ENCODE results near the gene TMEM234. TPM values are rescaled to one million over a fixed set of nuclear protein-coding genes. Genes with fewer than 3 reads are reported as not detected.
A peak's percentile ranks its signal among the peaks of the same experiment; 100 is the strongest.

The TMEM234 gene
- total RNA-seq, 2 donors from 2014 or later: 9.8 to 10.5 TPM

DNA sequence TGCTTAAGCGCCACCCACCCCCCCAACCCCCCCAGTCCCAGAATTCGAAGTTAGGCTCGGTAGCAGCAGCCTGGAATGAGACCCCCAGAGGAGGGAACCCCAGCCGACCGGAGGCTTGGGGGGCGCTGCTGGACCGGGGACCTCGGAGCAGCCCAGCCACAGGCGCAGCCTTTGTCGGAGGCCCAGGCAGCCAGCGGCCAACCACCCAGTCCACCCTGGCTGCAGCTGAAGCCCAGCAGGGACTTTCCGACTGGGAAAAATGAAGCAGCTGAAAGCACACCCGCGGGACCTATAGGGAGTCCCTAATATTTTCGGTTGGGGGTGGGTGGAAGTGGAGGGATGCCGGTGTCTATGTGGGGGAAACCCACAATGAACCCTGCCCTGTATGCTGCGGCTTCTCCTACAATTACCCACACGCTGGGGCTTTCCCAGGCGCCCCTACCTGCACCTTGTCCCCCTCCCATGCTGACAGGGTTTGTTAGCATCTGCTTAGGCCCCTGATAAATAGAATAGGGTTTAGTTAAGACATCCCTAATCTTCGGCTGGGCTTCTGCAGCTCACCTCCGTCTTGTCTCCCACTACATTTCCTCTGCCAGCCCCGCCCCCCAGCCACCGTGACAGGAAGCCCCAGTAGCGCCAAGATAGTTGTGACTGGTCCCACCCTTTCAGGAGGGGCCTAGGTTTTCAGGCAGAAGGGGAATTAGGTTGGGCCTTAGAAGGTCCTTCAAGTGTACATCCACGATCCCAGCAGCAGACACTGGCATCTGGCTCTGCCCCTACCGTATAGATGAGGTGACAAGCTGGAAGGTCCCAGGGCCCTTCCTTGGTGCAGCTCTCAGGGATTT is 20.9 kb downstream of the TMEM234 start:
- Mint-ChIP-seq H3K9me3 (no peaks in the 10 kb centered on the region), H3K4me1 (ENCODE audit: low read depth) (peaks cover 68% of the 10 kb centered on the region), H3K27ac (peak overlapping the region; percentile 90), H3K4me3 (peak overlapping the region; percentile 88 to 90), H3K36me3 (ENCODE audit: insufficient read depth in 2 of 2) (peaks cover 0 to 6% of the 10 kb centered on the region in 2 donors), H3K27me3 (ENCODE audit: low read depth) (no peaks in the 10 kb centered on the region)
- DNase-seq: peak; percentile 79 to 81
- ATAC-seq (replicated peaks in 1 of 2): peak; percentile 42 to 58

- ATAC-seq (replicated peaks in 1 of 2) (peak; percentile 42 to 48), DNase-seq (peak; percentile 45 to 56)
- peaks cover 75% of the 10 kb centered on the region for H3K4me1 Mint-ChIP-seq (ENCODE audit: low read depth)
- H3K27ac Mint-ChIP-seq: peak within 1 kb of the TSS; percentile 90
- H3K4me3 Mint-ChIP-seq: peak within 1 kb of the TSS; percentile 88 to 90
- H3K27me3 Mint-ChIP-seq (ENCODE audit: low read depth): no peaks in the 10 kb centered on the region
- H3K36me3 Mint-ChIP-seq (ENCODE audit: insufficient read depth in 2 of 2): peaks cover 0 to 7% of the 10 kb centered on the region in 2 donors
- no peaks in the 10 kb centered on the region for H3K9me3 Mint-ChIP-seq
Observed at GRCh38 chr1:32200226-32201010, 21.7 kb downstream of the TMEM234 start, which contains the start of gene CCDC28B. Gene CCDC28B, plus strand, starts transcription at chr1:32200595. Its CDS starts 1,341 bp downstream, at chr1:32201936.

DNA sequence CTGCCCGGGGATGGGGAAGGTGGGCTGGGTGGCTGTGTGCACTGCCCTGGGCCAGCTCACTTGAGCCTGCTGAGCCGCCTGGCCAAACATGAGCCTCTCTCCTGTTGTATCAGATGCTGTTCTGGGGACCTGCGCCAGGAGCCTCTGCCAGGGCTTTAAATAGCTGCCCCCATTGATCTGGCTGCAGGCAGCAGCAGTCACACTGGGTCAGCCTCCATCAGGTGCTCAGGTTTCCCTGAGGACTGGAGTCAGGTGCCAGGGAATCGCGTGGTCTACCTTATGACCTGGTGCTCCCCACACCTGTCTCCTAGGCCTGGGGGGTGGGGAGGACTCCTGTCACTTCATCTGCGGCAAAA is 22.5 kb downstream of the TMEM234 start:
- Mint-ChIP-seq H3K4me1 (ENCODE audit: low read depth) (peaks cover 78% of the 10 kb centered on the region), H3K9me3 (no peaks in the 10 kb centered on the region), H3K27me3 (ENCODE audit: low read depth) (no peaks in the 10 kb centered on the region), H3K4me3 (peak overlapping the region; percentile 88 to 90), H3K36me3 (ENCODE audit: insufficient read depth in 2 of 2) (peaks cover 2 to 8% of the 10 kb centered on the region in 2 donors), H3K27ac (no peak overlapping the region)
- ATAC-seq (replicated peaks in 1 of 2) (no peak), DNase-seq (no peak)

DNA sequence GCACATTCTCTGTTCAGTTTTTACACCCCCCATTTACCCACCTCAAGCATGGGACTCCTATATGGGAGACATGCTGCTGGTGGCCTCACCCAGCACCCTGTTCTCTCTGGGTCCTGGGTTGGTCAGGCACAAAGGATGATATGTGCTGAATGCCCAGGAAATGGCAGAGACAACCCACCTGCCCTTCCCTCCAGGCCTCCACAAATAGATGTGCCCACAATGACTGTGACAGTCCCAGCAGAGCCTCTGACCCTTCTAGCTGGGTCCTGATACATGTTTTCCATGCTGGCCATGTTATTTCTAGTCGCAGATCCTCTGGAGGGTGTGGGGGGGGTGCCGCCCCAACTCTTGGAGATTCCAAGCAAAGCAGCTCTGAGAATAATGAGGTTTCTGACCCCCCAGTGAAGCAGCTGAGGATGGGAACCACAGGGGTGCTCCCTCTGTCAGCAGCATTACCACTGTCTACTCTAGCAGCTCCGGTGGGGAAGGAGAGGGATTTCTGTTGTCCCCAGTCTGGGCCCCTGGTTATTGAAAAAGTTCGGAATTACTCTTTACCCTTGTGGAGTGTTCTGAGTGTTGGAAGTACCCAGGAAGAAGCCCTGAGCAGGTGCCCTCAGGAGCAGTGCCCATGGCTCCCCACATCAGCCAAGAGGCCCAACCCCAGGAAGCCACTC is 23.0 kb downstream of the TMEM234 start:
- Mint-ChIP-seq H3K4me3 (peak overlapping the region in 1 of 2 donors; percentile 90), H3K4me1 (ENCODE audit: low read depth) (peaks cover 81% of the 10 kb centered on the region), H3K27me3 (ENCODE audit: low read depth) (no peaks in the 10 kb centered on the region), H3K36me3 (ENCODE audit: insufficient read depth in 2 of 2) (peaks cover 3 to 11% of the 10 kb centered on the region in 2 donors), H3K27ac (no peak overlapping the region), H3K9me3 (no peaks in the 10 kb centered on the region)
- DNase-seq (no peak), ATAC-seq (replicated peaks in 1 of 2) (no peak)

DNA sequence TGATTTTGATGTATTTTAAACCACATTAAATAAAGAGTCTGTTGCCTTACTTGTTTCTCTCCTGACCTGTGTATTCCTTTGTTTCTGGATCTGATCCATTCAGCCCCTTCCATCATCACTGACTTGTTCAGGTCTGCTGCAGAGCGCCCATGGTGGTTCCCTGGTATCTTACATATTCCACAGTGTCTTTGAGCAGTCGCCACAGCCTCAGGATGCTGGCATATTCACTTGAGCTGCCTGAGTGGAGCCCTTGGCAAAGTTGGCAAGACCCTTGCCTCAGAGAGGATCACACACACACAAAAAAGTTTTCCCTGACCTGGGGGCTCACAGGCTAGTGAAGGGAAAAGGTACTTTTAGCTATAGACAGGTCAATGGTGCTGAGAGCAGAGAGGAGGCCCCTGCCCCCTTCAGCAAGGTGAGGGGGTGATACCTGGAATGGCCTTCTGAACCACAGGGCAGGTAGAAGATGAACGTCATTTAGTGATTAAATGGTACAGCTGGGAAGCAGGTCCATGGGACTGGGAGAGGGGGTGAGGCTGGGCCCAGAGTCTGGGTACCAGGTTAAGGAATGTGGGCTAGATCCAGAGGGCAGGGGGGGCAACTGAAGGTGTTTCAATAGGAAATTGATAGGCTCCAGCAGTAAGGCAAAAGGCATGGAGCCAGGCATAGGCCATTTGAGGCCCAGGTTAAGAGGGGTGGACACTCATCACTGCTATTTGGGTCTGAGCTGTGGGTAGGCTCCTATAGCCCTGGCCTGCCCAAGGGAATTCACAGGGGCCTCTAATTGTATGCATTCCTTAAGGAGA is 23.7 kb downstream of the TMEM234 start:
- Mint-ChIP-seq H3K9me3 (no peaks in the 10 kb centered on the region), H3K4me1 (ENCODE audit: low read depth) (peaks cover 86% of the 10 kb centered on the region), H3K4me3 (peak overlapping the region in 1 of 2 donors; percentile 24), H3K27ac (no peak overlapping the region), H3K27me3 (ENCODE audit: low read depth) (no peaks in the 10 kb centered on the region), H3K36me3 (ENCODE audit: insufficient read depth in 2 of 2) (peaks cover 8 to 17% of the 10 kb centered on the region in 2 donors)
- DNase-seq (no peak), ATAC-seq (replicated peaks in 1 of 2) (no peak)

GRCh38 chr1:32197837-32198236 is 24.3 kb downstream of the TMEM234 start:
- ATAC-seq (replicated peaks in 1 of 2) (no peak), DNase-seq (no peak)
- no peaks in the 10 kb centered on the region for H3K27me3 Mint-ChIP-seq (ENCODE audit: low read depth)
- peak overlapping the region; percentile 26 for H3K27ac Mint-ChIP-seq
- H3K4me1 Mint-ChIP-seq (ENCODE audit: low read depth): peaks cover 89% of the 10 kb centered on the region
- no peak overlapping the region for H3K4me3 Mint-ChIP-seq
- peaks cover 8 to 23% of the 10 kb centered on the region in 2 donors for H3K36me3 Mint-ChIP-seq (ENCODE audit: insufficient read depth in 2 of 2)
- no peaks in the 10 kb centered on the region for H3K9me3 Mint-ChIP-seq

DNA sequence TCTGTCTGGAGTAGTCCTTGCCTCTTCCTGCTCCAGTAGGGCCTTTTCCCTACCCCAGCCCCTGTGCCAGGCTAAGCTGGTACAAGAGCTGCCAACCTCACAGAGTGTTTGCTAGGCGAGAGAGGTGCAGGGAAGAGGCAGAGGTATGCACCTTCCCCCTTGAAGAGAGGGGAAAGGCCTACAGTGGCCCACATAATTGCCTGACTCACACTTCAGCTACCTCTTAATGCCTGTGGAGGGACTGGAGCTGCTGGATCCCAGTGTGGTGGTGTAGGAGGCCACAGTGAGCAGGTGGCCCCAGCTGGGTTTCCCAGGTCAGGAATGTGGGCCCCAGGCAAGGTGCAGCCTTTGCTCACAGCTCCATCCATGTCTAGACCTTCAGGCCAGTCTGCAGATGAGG is 25.1 kb downstream of the TMEM234 start:
- H3K27ac Mint-ChIP-seq: no peak overlapping the region
- H3K4me3 Mint-ChIP-seq: no peak overlapping the region
- H3K36me3 Mint-ChIP-seq (ENCODE audit: insufficient read depth in 2 of 2): peaks cover 8 to 27% of the 10 kb centered on the region in 2 donors
- DNase-seq: no peak
- peaks cover 90% of the 10 kb centered on the region for H3K4me1 Mint-ChIP-seq (ENCODE audit: low read depth)
- H3K27me3 Mint-ChIP-seq (ENCODE audit: low read depth): no peaks in the 10 kb centered on the region
- H3K9me3 Mint-ChIP-seq: no peaks in the 10 kb centered on the region
- no peak for ATAC-seq (replicated peaks in 1 of 2)

GRCh38 chr1:32195972-32196823 is 26.0 kb downstream of the TMEM234 start:
- Mint-ChIP-seq H3K27me3 (ENCODE audit: low read depth) (no peaks in the 10 kb centered on the region), H3K27ac (no peak overlapping the region), H3K9me3 (no peaks in the 10 kb centered on the region), H3K4me3 (peak overlapping the region; percentile 43 to 58), H3K36me3 (ENCODE audit: insufficient read depth in 2 of 2) (peaks cover 12 to 35% of the 10 kb centered on the region in 2 donors), H3K4me1 (ENCODE audit: low read depth) (peaks cover 90% of the 10 kb centered on the region)
- ATAC-seq (replicated peaks in 1 of 2): peak in 1 of 2 donors; percentile 11
- DNase-seq: no peak

DNA sequence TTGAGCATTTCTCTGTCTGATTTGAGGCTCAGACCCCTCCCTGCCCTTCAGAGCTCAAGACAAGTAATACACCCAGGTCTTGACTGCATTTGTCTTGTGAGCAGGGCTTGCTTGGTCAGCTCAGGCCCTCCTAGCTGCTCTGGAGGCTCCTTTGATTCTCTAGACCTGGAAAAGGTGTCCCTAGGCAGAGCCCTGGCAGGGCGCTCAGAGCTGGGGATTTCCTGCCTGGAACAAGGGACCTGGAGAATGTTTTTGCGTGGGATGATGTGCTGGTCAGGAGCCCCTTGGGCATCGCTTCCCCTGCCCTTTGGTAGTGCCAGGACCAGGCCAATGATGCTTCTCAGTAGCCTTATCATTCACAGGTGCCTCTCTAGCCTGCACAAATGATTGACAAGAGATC is 26.6 kb downstream of the TMEM234 start:
- H3K4me1 Mint-ChIP-seq (ENCODE audit: low read depth): peaks cover 88% of the 10 kb centered on the region
- ATAC-seq (replicated peaks in 1 of 2): no peak
- H3K4me3 Mint-ChIP-seq: no peak overlapping the region
- H3K27me3 Mint-ChIP-seq (ENCODE audit: low read depth): no peaks in the 10 kb centered on the region
- no peaks in the 10 kb centered on the region for H3K9me3 Mint-ChIP-seq
- no peak overlapping the region for H3K27ac Mint-ChIP-seq
- DNase-seq: no peak
- peaks cover 12 to 37% of the 10 kb centered on the region in 2 donors for H3K36me3 Mint-ChIP-seq (ENCODE audit: insufficient read depth in 2 of 2)

GRCh38 chr1:32194984-32195383 is 27.2 kb downstream of the TMEM234 start:
- DNase-seq (no peak), ATAC-seq (replicated peaks in 1 of 2) (no peak)
- Mint-ChIP-seq H3K36me3 (ENCODE audit: insufficient read depth in 2 of 2) (peaks cover 15 to 42% of the 10 kb centered on the region in 2 donors), H3K27ac (no peak overlapping the region), H3K9me3 (no peaks in the 10 kb centered on the region), H3K4me3 (no peak overlapping the region), H3K27me3 (ENCODE audit: low read depth) (no peaks in the 10 kb centered on the region), H3K4me1 (ENCODE audit: low read depth) (peaks cover 82% of the 10 kb centered on the region)

DNA sequence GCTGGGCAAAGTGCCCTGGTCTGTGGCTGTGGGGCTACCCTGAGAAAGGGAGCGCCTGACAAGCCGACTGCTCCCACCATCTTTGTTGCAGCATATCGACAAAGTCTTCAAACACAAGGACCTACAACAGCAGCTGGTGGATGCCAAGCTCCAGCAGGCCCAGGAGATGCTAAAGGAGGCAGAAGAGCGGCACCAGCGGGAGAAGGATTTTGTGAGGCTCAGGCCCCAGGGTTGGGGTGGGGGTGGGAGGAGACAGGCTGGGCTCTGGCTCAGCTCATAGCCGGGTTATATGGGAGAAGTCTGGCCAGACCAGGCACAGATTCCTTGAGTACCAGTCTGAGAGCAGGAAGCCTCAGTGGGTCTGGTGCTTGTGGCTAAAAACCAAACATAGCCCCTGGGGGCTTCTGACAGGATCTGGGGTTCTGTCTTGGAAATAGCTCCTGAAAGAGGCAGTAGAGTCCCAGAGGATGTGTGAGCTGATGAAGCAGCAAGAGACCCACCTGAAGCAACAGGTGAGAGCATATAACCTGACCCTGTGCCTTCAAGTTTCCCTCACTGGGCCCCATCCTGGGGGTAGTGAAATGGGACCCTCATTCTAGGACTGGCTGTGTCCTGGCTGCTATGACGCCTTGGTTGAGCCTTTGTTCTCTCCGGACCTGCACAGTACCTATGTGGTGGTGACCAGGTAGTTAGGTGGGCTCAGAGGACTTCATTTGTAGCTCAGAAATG is 29.8 kb downstream of the TMEM234 start:
- H3K4me3 Mint-ChIP-seq: no peak overlapping the region
- H3K4me1 Mint-ChIP-seq (ENCODE audit: low read depth): peaks cover 67% of the 10 kb centered on the region
- H3K9me3 Mint-ChIP-seq: no peaks in the 10 kb centered on the region

More for the DNA sequence above, 29.8 kb downstream of the TMEM234 start:
- ATAC-seq (replicated peaks in 1 of 2): no peak
- no peaks in the 10 kb centered on the region for H3K27me3 Mint-ChIP-seq (ENCODE audit: low read depth)
- DNase-seq: no peak
- H3K27ac Mint-ChIP-seq: no peak overlapping the region
- H3K36me3 Mint-ChIP-seq (ENCODE audit: insufficient read depth in 2 of 2): peaks cover 18 to 56% of the 10 kb centered on the region in 2 donors
